Sigmoid colon (tissue), 7 donors: Measurements from ENCODE around the gene SINHCAF. TPM values are rescaled to one million over a fixed set of nuclear protein-coding genes. Genes with fewer than 3 reads are reported as not detected.

Experiments
- DNase-seq: peaks from one replicate; pipeline ENCODE4 v3.0.0-alpha.2; 2019
- H3K27ac ChIP-seq, 4 donors: fragments of 200-600 bp; sonication (generic); one replicate each; pipeline ENCODE4 v1.5.1; 2016 to 2019; ENCODE audit warnings: mild to moderate bottlenecking in 1 of 4
- H3K27me3 ChIP-seq, 3 donors: fragments of 200-600 bp; sonication (generic); one replicate each; pipeline ENCODE4 v1.5.1; 2019; ENCODE audit warnings: mild to moderate bottlenecking in 1 of 3
- H3K36me3 ChIP-seq, 4 donors: fragments of 200-600 bp; sonication (generic); one replicate each; pipeline ENCODE4 v1.5.1; 2016 to 2019
- H3K4me1 ChIP-seq, 4 donors: fragments of 200-600 bp; sonication (generic); one replicate each; pipeline ENCODE4 v1.5.1; 2017 to 2019
- H3K4me3 ChIP-seq, 4 donors: fragments of 200-600 bp; sonication (generic); one replicate each; pipeline ENCODE4 v1.5.1; 2017 to 2019; ENCODE audit warnings: mild to moderate bottlenecking in 2 of 4, moderate library complexity in 1 of 4
- H3K9me3 ChIP-seq, 4 donors: fragments of 200-600 bp in 3 of 4; sonication (generic) in 3 of 4; one replicate each; pipeline versions ENCODE4 v1.5.1 to v1.6.1; 2013 to 2019
- EP300 ChIP-seq, 4 donors: sonication (generic); formaldehyde crosslinking; IDR thresholded peaks; one replicate each; pipeline ENCODE4 v1.6.1; 2017; ENCODE audit warnings: antibody characterized with exemption in 4 of 4
- POLR2A ChIP-seq, 2 donors: fragments of 450-650 bp; IDR thresholded peaks; one replicate each; pipeline ENCODE4 v1.6.1; 2016; ENCODE audit warnings: antibody characterized with exemption in 2 of 2, mild to moderate bottlenecking in 2 of 2, moderate library complexity in 2 of 2
- POLR2AphosphoS5 ChIP-seq, 4 donors: sonication (generic); formaldehyde crosslinking; IDR thresholded peaks; one replicate each; pipeline ENCODE4 v1.6.1; 2017; ENCODE audit warnings: antibody characterized with exemption in 4 of 4
- WGBS, 2 donors: extraction: QIAGEN DNeasy Blood & Tissue Kit; methylation state at CpG; one replicate each; pipeline ENCODE4 v1.1.7; 2013; 5-methylcytosine and 5-hydroxymethylcytosine counted together
- intact Hi-C: fragments of 100-400 bp; cut with DNase I; formaldehyde crosslinking; loops from one replicate; pipeline ENCODE4 v1.15.1; 2023
- polyA plus RNA-seq, 3 donors: library from polyadenylated mRNA; stranded (reverse); fragments of 200-250 nt; gene quantifications; one replicate each; pipeline ENCODE4 v1.2.3, GENCODE V29; 2013
- total RNA-seq, 4 donors: library from RNA; depleted of rRNA; stranded (reverse); fragments of >200 nt; gene quantifications; one replicate each; pipeline ENCODE4 v1.1.0, GENCODE V29; 2016
- TF ChIP-seq, protein P1 (sequence below), 4 experiments: fragments of 450-650 bp in 3 of 4; fragments of 200-600 bp in 1 of 4; IDR thresholded peaks; one replicate each; pipeline ENCODE4 v1.5.1; 2016 to 2019; ENCODE audit warnings: antibody characterized with exemption in 4 of 4, mild to moderate bottlenecking in 3 of 4, moderate library complexity in 2 of 4
- donor health status: healthy with polysubstance abuse.
- donor health status: Bipolar disorder and iron deficiency.
- donor health status: healthy.

The SINHCAF gene
- total and polyA plus RNA-seq, 7 donors: 31.1 to 68.4 (median 51.7) TPM

DNA sequence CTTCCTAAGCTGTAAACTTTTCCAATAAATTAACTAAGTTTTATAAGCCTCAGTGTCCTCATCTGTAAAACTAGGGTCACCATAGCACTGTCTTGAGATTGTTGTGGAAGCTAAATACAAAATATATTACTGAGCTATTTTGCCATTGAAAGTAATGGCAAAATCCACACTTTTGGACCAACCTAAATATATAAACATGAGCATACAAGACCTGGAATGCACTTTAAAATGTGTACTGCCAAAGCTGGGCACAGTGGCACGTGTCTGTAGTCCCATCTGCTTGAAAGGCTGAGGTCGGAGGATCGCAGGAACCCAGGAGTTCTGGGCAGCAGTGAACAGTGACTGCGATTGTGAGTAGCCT lies 29.8 kb upstream of the SINHCAF start:
- WGBS, 2 donors: 24 to 76% methylated on average over 4 of the region's 4 CpGs
- H3K27ac ChIP-seq: no peak overlapping the region
- intact Hi-C loops: no loop called here

DNA sequence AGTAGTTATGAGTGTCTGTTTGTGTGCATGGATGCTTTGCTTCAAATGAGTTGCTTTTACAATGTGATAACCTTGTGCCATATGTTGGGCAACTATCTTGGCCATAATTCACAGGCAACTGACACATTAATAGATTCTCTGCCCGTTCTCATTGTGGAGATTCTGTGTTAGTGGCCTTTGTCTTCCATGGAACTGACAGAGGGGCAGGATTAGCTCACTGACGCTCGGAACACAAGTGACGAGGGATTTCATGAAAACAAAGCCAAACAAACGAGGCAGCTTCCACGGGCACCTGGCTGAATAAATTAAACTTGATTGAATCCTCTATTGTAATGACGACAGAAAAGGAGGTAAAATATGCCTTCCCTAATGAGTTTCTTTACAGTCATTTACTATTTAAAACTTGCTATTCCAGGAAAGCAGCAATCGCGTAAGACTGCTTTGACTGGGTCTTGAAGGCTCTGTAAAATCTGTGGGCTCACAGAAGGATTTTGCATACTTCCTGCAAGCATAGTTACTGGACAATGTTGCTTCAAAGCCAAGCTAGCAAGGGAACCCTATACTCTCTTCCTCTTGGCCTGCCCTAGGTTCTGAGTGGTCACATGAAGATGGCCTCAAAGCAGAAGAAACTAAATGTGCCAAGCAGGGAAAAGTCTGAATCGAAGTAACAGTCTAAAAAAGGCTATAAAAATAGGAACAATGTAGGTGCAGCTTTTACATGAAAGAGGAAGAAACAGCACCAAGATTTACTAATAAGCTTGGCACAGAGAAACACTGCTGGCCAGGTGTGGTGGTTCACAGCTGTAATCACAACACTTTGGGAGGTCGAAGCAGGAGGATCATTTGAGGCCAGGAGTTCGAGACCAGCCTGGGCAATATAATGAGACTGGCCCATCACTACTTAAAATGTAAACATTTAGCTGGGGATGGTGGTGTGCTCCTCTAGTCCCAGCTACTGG lies 28.1 kb upstream of the SINHCAF start:
- Histone ChIP-seq H3K36me3 (no peaks in the 10 kb centered on the region), H3K27ac (no peak overlapping the region), H3K27me3 (no peaks in the 10 kb centered on the region), H3K4me1 (no peaks in the 10 kb centered on the region), H3K9me3 (no peaks in the 10 kb centered on the region), H3K4me3 (no peak overlapping the region)
- no peak for TF ChIP-seq POLR2A (IDR thresholded peaks at IDR 0.05)
- TF ChIP-seq, protein P1, sequence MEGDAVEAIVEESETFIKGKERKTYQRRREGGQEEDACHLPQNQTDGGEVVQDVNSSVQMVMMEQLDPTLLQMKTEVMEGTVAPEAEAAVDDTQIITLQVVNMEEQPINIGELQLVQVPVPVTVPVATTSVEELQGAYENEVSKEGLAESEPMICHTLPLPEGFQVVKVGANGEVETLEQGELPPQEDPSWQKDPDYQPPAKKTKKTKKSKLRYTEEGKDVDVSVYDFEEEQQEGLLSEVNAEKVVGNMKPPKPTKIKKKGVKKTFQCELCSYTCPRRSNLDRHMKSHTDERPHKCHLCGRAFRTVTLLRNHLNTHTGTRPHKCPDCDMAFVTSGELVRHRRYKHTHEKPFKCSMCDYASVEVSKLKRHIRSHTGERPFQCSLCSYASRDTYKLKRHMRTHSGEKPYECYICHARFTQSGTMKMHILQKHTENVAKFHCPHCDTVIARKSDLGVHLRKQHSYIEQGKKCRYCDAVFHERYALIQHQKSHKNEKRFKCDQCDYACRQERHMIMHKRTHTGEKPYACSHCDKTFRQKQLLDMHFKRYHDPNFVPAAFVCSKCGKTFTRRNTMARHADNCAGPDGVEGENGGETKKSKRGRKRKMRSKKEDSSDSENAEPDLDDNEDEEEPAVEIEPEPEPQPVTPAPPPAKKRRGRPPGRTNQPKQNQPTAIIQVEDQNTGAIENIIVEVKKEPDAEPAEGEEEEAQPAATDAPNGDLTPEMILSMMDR (IDR thresholded peaks at IDR 0.05): no peak
- no peak for TF ChIP-seq EP300 (IDR thresholded peaks at IDR 0.05)
- TF ChIP-seq POLR2AphosphoS5 (IDR thresholded peaks at IDR 0.05): no peak
- no peak for DNase-seq
- WGBS, 2 donors: 18 to 47% methylated on average over 12 of the region's 12 CpGs
- intact Hi-C loops: no loop called here

More for the DNA sequence above, 29.8 kb upstream of the SINHCAF start:
- no peak for TF ChIP-seq EP300 (IDR thresholded peaks at IDR 0.05)
- TF ChIP-seq POLR2AphosphoS5 (IDR thresholded peaks at IDR 0.05): no peak
- TF ChIP-seq, protein P1 (IDR thresholded peaks at IDR 0.05): no peak
- TF ChIP-seq POLR2A (IDR thresholded peaks at IDR 0.05): no peak
- H3K4me1 ChIP-seq: no peaks in the 10 kb centered on the region
- DNase-seq: no peak
- H3K36me3 ChIP-seq: no peaks in the 10 kb centered on the region
- H3K9me3 ChIP-seq: no peaks in the 10 kb centered on the region
- H3K4me3 ChIP-seq: no peak overlapping the region
- no peaks in the 10 kb centered on the region for H3K27me3 ChIP-seq

DNA sequence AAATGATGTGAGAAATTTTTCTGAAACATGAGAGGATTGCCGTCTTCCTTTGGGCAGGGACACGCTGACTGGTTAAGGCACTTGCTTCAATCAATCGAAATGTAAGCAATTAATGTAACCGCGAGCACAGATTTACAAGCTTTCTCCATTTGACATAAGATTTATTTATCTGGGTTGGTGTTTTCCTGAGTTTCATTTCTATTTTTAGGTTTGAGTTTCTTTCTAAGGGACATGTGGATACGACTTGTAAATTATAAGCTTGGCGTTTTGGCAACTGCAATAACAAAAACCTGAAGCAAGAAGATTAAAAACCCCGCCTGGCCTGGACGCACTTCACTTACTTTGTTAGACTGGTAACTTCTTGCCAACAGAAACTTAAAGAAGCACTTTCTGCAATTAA lies 20.3 kb upstream of the SINHCAF start:
- DNase-seq: peak; percentile 41
- no peak overlapping the region for H3K4me3 ChIP-seq
- H3K4me1 ChIP-seq: peaks cover 0 to 9% (median 7%) of the 10 kb centered on the region in 4 donors
- no peaks in the 10 kb centered on the region for H3K9me3 ChIP-seq
- H3K27me3 ChIP-seq: no peaks in the 10 kb centered on the region
- 43 to 80% methylated on average over 9 of the region's 9 CpGs for WGBS, 2 donors
- no peak overlapping the region for H3K27ac ChIP-seq
- no peak for TF ChIP-seq EP300 (IDR thresholded peaks at IDR 0.05)
- TF ChIP-seq, protein P1 (IDR thresholded peaks at IDR 0.05): no peak
- TF ChIP-seq POLR2A (IDR thresholded peaks at IDR 0.05): no peak
- peak in 1 of 4 donors; percentile 19 for TF ChIP-seq POLR2AphosphoS5 (IDR thresholded peaks at IDR 0.05)
- H3K36me3 ChIP-seq: no peaks in the 10 kb centered on the region
- intact Hi-C loops: no loop called here

DNA sequence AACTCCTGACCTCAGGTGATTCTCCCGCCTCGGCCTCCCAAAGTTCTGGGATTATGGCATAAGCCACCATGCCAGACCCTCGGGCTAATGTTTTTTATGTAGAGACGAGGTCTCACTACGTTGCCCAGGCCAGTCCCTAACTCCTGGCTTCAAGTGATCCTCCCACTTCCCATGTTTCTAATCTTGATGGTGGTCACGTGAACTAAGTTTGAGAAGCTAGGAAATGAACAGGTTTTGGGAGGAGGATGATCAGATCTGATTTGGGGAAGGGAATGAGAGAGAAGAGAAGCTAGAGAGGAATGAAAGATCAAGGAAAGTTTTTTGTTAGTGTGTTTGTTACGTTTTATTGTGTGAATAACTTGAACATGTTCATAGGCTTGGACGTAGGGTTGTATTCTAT lies 17.2 kb upstream of the SINHCAF start:
- intact Hi-C loops: no loop called here
- TF ChIP-seq, protein P1 (IDR thresholded peaks at IDR 0.05): no peak
- no peak for TF ChIP-seq POLR2AphosphoS5 (IDR thresholded peaks at IDR 0.05)
- TF ChIP-seq EP300 (IDR thresholded peaks at IDR 0.05): no peak
- TF ChIP-seq POLR2A (IDR thresholded peaks at IDR 0.05): no peak
- peaks cover 0 to 9% (median 7%) of the 10 kb centered on the region in 4 donors for H3K4me1 ChIP-seq
- H3K27me3 ChIP-seq: no peaks in the 10 kb centered on the region
- H3K9me3 ChIP-seq: no peaks in the 10 kb centered on the region
- WGBS, 2 donors: 91 to 94% methylated on average over 8 of the region's 8 CpGs
- no peak for DNase-seq
- H3K4me3 ChIP-seq: no peak overlapping the region
- no peaks in the 10 kb centered on the region for H3K36me3 ChIP-seq
- no peak overlapping the region for H3K27ac ChIP-seq
